ENCODE data around the gene RIPOR3. TPM values are rescaled to one million over a fixed set of nuclear protein-coding genes. Genes with fewer than 3 reads are reported as not detected.

RIPOR3 gene
- total RNA-seq, 1 experiment from 2014 or later: 0.46 TPM

- no peak overlapping the region for H2BK5ac ChIP-seq (ENCODE audit: insufficient read length, low read length)
- no peak overlapping the region for H4K5ac ChIP-seq (ENCODE audit: insufficient read length, low read depth, low read length)
- H3K18ac ChIP-seq (ENCODE audit: insufficient read length, low read depth, low read length): no peak overlapping the region
- no peaks in the 10 kb centered on the region for H3K23me2 ChIP-seq (ENCODE audit: insufficient read length, low read depth, low read length, poor library complexity, severe bottlenecking)
- no peak overlapping the region for H2BK20ac ChIP-seq (ENCODE audit: low read depth, low read length, poor library complexity, severe bottlenecking)
- no peak overlapping the region for H3K4me2 ChIP-seq (ENCODE audit: insufficient read depth, insufficient read length, low read length)
- no peak overlapping the region for H2AK5ac ChIP-seq (ENCODE audit: insufficient read length, low read length)
- H3K79me1 ChIP-seq (ENCODE audit: insufficient read depth, low read depth, low read length, poor library complexity, severe bottlenecking): no peaks in the 10 kb centered on the region
- no peaks in the 10 kb centered on the region for H3K79me2 ChIP-seq (ENCODE audit: insufficient read depth, low read length)
- no peak overlapping the region for H2AFZ ChIP-seq (ENCODE audit: low read length)
- no peaks in the 10 kb centered on the region for H3K27me3 ChIP-seq (ENCODE audit: insufficient read depth, low read length)
- Mint-ChIP-seq H3K36me3 (ENCODE audit: insufficient read depth in 1 of 3, low read depth in 3 of 3) (no peaks in the 10 kb centered on the region), H3K27ac (no peak overlapping the region; a peak in 1 of 7 replicates), H3K9me3 (no peaks in the 10 kb centered on the region), H3K4me1 (peaks cover 10 to 11% of the 10 kb centered on the region in 2 experiments), H3K27me3 (ENCODE audit: low read depth) (no peaks in the 10 kb centered on the region), H3K4me3 (no peak overlapping the region)
- H4K8ac ChIP-seq (replicated peaks; ENCODE audit: insufficient read length, low read depth, low read length): no peak overlapping the region
- no peaks in the 10 kb centered on the region for H3K9me3 ChIP-seq (ENCODE audit: control insufficient read depth, low read depth, low read length)
- no peak overlapping the region for H2BK15ac ChIP-seq (ENCODE audit: low read depth, low read length)
- no peak overlapping the region for H2BK12ac ChIP-seq (ENCODE audit: insufficient read length, low read depth, low read length)
- no peak overlapping the region for H3K4ac ChIP-seq (ENCODE audit: low read depth, low read length)
- no peak overlapping the region for H2BK120ac ChIP-seq (ENCODE audit: low read depth, low read length, poor library complexity, severe bottlenecking)
- H3K4me1 ChIP-seq (ENCODE audit: insufficient read depth, low read length): peaks cover 6% of the 10 kb centered on the region; the same call in 1 of the 2 replicates
- no peak overlapping the region for H3T11ph ChIP-seq (ENCODE audit: low read length)
- H3K9ac ChIP-seq (ENCODE audit: extremely low read depth, insufficient read length, low read length): no peak overlapping the region
- H3K14ac ChIP-seq (ENCODE audit: insufficient read depth, low read length): no peak overlapping the region
- TF ChIP-seq, protein P1, sequence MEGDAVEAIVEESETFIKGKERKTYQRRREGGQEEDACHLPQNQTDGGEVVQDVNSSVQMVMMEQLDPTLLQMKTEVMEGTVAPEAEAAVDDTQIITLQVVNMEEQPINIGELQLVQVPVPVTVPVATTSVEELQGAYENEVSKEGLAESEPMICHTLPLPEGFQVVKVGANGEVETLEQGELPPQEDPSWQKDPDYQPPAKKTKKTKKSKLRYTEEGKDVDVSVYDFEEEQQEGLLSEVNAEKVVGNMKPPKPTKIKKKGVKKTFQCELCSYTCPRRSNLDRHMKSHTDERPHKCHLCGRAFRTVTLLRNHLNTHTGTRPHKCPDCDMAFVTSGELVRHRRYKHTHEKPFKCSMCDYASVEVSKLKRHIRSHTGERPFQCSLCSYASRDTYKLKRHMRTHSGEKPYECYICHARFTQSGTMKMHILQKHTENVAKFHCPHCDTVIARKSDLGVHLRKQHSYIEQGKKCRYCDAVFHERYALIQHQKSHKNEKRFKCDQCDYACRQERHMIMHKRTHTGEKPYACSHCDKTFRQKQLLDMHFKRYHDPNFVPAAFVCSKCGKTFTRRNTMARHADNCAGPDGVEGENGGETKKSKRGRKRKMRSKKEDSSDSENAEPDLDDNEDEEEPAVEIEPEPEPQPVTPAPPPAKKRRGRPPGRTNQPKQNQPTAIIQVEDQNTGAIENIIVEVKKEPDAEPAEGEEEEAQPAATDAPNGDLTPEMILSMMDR (conservative IDR thresholded peaks at IDR 0.05): no peak
- no peak overlapping the region for H4K91ac ChIP-seq (ENCODE audit: insufficient read length, low read depth, low read length)
- no peak overlapping the region for H3K56ac ChIP-seq (ENCODE audit: insufficient read length, low read depth, low read length)
- no peak overlapping the region for H3K23ac ChIP-seq (ENCODE audit: insufficient read length, low read depth, low read length)
- no peak for DNase-seq
- H3K27ac ChIP-seq (ENCODE audit: insufficient read length, low read depth, low read length): no peak overlapping the region
- no CpG with 5 or more reads among the region's 5 CpGs for WGBS (ENCODE audit: extremely low coverage, insufficient read length, low lambda C conversion rate)
- no peaks in the 10 kb centered on the region for H4K20me1 ChIP-seq (ENCODE audit: control insufficient read depth, insufficient read depth, insufficient read length)
Measured at GRCh38 chr20:50679753-50680104, 11.6 kb downstream of the RIPOR3 start.
